Fibroblast of upper back skin (primary cell): ENCODE results near the gene LSM4.

Source experiments
- DNase-seq: peaks from one replicate; pipeline ENCODE4 v3.0.0-alpha.2; 2013

The LSM4 gene

DNA sequence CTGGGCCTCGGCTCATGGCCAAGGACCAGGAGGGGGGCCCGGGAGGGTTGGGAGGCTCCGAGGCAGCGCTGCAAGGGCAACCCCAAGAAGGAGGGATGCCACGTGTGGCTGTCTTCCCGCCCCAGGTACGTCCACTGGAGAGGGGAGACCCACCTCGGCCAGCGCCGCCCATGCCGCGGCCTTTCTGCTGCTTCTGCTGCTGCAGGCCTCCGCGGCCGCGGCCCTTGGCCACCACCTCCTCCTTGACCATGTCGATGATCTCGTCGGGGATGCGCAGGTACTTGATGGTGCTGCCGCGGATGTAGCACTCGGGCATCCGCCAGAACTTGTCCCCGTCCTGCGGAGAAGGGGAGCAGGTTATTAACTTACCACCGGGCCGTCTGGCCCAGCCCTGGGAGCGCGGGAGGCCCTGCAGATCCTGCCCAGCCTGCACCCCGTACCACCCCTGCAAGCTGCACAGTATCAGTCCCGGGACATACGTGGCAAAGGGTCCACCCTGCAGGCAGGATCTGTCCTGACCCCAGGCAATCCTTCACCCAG lies 13.3 kb downstream of the LSM4 start:
- no peak for DNase-seq

DNA sequence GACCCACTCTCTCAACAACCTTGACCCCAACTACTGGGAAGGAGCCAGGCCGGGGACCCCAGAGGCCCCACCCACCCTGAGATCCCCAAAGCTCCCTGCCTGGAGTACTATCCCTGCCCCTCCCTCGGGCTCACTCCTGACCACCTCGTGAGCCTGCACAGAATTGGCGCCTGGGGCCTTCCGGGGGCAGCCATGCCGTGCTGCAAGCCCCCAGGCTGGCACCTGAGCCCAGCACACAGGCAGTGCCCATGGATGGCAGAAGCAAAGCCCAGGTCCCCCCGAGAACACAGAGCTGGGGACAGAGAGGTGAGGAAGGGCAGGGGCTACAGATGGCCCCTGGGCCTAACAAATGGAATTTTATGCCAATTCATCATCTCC lies 13.9 kb downstream of the LSM4 start:
- DNase-seq, result no peak

DNA sequence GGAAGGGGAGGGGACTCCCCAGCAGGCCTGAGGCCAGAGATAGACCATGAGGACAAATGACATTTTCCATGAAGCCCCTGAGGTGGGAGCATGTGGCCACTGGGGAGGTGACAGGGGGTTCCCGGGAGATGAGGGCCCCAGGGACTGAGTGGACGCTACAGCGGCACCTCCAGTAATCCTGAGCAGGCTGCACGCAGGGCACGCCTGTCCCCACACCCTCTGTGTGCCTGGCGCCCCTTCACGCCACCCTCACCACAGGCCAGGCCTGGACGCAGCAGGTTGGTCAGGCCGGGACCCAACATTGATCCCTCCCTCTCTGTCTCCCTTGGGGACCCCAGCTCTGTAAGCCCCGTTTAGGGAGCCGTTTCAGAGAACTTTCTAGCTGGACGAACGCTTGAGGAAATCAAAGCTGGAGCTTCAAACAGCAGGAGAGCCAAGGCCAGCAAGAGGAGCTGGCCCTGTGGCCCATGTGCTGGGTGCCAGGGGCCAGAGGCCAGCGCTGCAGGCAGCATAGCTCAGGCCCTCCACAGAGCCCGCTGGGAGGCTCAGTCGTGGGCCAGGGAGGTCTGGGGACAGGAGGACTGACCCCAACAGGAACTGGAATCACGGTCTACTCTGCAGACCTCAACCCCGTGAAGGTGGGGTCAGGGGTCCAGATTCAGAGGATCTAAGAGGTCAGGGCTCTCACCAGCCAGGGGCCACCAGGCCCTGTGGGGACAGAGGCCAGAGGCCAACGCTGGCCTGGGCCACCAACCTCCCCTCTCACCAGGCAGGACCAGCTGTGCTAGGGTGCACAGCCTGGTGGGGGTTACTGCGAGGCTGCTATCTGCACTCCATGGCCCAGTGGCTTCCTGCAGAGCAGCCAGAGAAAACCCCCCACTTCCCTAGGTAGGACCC lies 14.6 kb downstream of the LSM4 start:
- no peak for DNase-seq

DNA sequence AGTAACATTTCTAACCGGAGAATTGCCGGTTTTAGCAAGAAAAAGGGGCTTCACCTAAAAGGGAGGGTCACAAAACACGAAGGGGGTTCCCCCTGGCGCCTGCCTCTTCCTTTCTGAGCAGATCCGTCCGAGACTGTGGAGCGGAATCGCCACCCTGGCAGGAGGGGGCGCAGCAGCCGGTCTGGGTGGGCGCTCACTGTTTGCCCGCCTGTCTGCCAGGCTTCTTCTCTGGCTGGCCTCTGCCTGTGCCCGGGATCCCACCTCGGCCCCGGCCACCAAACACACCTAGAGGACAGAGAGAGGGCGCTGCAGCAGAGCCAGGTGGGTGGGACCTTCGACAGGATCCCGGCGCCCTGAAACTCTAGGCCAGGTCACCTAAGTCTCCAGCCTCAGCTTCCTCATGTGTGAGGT lies 15.6 kb downstream of the LSM4 start:
- no peak for DNase-seq

DNA sequence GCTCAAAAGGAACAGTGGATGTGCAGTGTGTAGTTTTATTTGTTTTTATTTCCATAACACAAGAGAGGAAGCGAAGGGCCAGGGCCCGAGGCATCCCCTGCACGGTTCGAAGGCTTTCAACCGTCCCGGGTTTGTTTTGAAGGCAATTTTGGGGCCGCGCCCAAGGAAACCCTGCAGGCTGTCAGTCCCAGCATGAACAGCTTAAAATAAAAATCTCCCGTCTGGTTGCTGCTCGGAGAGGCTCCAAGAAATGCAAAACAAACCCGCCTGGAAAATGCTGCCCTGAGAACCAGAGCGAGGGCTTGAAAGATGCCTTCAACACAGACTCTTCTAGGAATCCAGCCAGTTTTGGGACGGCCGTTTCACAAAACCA lies 16.0 kb downstream of the LSM4 start:
- no peak for DNase-seq

DNA sequence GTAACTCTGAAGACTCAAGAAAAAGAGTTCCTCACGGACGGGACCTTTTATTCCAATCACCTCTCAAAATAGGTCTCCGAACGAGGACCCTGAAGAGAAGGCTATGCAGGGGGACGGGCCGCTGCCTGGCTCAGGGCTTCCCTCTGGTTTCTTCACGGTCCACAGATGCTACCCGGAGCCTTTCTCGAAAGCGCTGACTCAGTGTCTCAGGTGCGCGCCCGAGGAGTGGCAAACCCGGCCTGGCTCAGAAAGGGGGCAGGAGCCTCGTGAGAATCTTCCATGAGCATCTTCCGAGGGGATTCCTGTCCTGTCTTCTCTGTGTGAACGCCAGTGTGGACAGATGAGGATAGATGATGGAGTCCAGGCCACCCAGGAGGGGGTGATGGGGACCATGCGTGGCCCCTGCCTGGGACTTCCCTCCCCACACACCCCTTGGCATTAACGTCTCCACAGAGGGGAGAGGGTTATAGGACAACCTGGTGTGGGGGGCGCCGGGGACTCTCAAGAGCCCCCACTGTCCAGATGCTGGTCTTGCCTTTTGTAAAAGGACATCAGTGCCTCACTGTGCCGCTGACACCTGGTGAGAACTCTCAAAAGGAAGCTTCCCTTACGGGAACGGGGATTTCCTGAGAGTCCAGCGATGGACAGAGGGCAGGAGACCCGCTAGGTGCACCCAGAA lies 16.5 kb downstream of the LSM4 start:
- no peak for DNase-seq

DNA sequence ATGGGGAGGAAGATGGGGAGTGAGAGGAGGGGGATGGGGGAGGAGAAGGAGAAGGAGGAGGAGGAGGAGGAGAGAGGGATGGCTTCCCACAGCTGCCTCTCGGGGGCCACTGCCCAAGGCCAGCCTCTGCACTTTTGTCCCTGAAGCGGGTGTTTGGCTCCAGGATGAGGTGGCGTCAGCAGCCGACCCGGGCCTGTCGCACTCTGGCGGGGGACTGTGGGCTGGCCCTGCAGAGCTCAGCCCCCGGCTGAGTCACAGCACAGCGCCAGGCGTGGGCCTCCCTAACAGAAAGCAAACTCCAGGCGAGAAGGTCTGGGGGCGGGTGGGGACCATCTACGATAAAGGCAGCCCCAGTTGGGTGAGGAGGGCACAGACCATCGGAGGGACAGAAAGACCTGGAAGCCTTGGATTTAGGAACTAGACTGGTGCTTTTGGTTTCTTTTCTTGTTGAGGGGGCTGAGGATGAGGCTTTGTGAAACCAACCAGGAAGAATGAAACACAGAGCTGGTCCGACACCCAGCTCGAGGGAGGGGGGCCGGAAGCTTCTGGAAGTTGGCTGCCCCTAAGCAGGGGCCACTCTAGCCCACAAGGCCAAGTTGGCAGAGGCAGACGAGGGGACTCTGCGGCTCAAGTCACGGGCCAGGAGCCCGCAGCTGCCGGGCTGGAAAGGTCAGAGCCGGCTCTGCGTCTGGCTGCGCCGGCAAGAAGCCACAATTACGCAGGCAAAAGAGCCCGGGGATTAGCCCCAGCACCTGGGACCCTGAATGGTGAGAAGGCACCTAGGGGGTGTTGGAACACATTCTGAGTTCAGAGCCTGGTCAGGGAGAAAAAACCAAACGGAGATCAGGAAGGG lies 18.2 kb downstream of the LSM4 start:
- DNase-seq, result peak; percentile 72

DNA sequence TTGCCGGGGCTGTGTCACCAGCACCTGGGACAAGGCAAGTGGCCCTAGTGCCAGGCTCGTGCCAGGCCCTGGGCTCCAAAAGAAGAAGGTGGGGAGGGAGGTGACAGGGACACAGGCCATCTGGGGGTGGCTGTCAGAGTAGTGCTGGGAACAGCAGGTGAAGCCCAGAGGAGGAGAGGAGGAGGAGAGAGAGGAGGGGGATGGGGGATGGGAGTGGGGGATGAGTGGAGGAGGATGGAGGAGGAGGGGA lies 18.7 kb downstream of the LSM4 start:
- DNase-seq, result no peak

DNA sequence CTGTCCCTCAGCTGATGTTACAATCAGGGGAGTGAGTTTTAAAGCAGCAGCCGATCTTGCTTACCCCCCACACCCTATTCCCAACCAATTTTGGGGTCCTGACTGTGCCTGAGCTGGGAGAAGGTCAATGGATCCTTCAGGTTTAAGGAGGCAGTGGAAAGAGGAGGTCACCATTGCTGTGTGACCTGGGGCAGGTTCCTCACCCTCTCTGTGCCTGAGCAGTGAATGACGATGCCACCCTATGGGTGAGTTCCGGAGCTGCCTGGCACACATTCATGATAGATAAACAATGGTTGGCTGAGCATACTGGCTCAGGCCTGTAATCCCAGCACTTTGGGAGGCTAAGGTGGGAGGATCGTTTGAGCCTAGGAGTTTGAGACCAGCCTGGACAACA lies 21.2 kb downstream of the LSM4 start:
- DNase-seq, result no peak

DNA sequence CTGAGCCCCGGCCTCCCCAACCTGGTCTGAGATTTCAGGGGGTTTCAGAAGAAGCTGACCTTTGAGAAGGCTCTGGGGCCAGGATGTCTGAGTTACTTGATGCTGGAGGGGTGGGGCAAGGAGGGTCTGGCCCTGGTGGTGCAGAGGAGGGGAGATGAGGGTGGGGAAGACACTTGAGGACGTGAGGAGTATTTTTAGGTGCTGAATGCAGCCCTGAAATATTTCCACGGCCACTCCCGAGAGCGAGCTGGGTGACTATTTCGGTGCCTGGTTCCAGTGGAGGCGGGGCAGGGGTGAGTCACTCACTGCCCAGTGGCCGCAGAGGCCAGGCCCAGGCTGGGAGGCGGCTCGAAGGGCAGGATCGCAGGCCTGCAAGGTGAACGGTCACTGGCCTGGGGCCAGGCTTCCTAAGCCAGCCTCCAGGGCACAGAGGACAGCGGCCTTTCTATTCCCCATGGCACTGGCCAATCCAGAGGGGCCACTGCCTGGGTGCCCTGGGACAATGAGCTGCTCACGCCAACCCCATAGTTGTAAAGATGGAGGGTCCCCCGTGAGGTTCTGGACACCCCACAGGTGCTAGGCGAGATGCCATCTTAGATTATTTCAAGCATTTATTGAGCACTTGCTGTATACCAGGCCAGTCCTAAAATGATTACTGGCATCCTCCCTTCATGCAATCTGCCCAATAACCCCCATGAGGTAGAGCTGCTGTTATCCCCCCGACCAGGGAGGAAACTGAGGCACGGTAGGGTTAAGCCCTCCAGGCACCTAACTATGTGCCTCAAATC lies 21.8 kb downstream of the LSM4 start:
- no peak for DNase-seq

DNA sequence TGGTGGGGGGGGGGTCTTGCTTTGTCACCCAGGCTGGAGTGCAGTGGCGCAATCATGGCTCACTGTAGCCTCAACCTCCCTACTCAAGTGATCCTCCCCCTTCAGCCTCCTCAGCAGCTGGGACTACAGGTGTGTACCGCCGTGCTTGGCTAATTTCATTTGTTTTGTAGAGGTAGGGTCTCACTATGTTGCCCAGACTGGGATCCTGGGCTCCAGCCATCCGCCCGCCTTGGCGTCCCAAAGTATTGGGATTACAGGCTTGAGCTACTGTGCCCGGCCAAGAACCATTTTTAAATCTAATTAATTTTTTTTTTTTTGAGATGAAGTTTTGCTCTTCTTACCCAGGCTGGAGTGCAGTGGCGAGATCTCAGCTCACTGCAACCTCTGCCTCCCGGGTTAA lies 23.2 kb downstream of the LSM4 start:
- no peak for DNase-seq

DNA sequence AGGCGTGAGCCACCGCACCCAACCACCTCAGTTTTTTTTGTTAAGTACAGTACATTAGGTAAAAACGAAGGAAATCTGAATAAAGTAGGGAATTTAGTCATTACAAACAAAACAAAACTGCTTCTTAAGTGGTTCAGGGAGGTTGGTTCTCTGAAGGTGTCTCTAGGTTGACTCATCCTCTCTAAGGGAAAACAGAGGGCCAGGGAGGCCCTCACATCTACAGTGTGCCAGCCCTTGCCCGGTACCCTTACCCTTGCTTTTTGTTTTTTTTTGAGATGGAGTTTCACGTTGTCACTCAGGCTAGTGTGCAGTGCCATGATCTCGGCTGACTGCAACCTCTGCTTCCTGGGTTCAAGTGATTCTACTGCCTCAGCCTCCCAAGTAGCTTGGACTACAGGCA lies 24.3 kb downstream of the LSM4 start:
- no peak for DNase-seq

DNA sequence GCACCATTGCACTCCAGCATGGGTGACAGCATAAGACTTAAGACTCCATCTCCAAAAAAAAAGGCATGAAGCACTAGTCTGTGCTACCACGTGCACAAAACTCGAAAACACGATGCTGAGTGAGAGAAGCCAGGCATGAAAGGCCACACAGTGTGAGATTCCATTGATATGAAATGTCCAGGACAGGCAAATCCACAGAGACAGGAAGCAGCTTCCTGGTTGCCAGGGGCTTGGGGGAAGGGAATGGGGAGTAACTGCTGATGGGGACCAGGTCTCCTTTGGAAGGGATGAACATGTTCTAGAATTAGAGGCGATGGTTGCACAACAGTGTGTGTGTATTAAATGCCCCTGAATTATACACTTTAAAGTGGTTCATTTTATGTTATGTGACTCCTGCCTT lies 25.6 kb downstream of the LSM4 start:
- DNase-seq, result peak; percentile 48

DNA sequence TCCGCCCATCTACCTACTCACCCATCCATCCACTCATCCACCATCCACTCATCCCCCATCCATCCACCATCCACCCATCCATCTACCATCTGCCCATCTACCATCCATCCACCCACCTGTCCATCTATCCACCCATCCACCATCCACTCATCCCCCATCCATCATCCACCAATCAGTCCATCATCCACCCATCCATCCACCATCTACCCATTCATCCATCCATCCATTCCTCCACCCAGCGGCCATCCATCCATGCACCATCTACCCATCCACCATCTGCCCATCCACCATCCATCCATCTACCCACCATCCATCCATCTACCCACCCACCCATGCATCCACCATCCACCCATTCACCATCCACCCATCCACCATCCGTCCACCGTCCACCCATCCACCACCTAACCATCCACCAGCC lies 27.8 kb downstream of the LSM4 start:
- no peak for DNase-seq

DNA sequence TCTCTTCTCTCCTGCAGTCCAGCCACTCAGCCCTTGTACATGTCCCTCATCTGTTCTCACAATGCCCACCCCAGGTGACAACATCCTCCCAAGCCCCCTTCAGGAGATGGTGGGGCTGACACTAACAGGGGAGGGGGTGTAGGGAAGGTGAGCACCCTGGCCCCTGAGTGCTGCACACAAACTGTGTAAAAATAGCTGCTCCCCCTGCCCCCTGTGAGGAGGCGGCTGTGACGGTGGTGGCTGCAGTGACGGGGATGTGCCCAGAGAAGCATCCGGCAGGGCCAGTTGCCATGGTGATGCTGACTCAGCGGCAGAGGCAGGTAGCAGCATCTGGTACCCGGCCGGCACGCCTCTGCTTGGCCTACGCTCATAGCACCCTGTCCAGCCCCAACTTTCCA lies 28.4 kb downstream of the LSM4 start:
- no peak for DNase-seq

DNA sequence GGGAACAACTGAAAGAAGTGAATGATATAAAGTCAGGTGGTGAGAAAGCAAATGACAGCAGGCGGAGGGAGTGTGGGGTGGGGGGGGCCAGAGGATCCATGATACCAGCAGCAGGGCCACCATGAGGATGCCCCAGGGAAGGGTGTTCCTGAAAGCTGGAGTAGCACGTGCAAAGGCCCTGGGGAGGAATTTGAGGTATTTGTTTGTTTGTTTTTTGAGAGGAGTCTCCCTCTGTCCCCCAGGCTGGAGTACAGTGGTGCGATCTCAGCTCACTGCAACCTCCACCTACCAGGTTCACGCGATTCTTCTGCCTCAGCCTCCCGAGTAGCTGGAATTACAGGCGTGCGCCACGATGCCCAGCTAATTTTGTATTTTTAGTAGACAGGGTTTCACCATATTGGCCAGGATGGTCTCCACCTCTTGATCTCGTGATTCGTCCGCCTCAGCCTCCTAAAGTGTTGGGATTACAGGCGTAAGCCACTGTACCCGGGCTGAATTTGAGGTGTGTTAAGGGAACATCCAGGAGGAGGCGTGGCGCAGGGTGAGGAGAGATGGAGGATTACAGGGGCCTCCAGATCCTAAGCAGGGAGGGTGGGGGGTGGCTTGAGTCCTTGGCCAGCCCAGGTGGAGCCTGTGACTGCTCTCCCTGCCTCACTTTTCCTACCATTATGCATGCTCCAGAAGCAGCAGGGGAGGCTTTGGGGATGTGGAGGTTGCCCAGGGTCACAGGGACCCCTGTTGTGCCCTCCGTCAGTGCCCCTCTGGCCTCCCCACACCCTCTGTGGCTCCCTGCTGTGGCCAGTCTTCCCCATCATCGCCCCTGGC lies 29.0 kb downstream of the LSM4 start:
- no peak for DNase-seq

DNA sequence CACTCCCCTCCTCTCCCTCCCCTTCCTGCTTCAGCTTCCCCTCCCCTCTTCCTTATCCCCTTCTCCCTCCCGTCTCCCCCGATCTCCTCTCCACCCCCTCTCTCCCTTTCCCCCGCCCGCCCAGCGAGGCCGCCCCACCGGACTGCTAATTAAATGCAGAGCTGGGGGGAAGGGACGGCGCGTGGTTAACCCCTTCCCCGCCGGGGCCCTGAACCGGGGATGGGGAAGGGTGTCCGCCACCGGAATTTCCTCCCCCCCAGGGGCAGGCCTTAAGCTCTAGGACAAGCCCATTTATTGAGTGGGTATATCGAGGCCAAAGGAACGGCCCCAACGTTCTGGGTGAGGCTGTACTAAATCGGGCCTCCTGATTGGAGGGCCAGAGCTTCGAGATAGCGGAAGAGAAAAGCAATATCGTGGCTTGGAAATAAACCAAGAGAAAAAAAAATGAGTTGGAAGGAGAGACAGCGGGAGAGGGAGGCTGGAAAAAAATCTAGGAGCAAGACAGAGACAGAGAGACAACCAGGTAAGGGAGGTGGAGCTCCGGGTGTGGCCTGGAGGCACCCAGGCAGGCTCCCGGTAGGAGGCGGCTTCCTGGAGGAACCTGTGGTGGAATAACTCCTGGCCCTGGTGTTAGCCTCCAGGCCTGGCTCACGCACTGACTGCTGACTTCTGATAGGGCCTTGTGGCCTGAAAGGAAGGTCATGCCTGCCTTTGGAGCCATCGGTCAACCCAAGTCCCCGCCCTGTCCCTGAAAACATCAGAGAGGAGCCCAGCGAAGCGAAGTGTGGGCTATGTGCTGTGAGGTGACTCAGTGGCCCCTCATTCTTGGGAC lies 29.9 kb downstream of the LSM4 start:
- DNase-seq, result peak; percentile 89

DNA sequence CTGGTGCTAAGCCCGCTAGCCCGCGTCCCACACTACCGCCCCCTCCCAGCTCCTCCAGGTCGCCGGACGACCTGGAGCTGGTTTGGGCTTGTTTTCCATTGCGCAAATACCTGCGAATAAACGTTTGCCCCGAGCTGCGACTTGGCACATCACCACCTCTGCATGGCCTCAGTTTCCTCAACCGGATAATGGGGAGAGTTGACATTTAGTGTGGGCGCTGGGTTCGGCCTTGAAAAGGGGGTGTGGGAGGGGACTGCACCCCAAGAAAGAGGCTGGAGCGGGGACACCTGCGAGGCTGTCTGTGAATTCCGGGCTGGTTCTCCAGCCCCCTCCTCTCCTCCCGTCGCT lies 30.4 kb downstream of the LSM4 start:
- no peak for DNase-seq

DNA sequence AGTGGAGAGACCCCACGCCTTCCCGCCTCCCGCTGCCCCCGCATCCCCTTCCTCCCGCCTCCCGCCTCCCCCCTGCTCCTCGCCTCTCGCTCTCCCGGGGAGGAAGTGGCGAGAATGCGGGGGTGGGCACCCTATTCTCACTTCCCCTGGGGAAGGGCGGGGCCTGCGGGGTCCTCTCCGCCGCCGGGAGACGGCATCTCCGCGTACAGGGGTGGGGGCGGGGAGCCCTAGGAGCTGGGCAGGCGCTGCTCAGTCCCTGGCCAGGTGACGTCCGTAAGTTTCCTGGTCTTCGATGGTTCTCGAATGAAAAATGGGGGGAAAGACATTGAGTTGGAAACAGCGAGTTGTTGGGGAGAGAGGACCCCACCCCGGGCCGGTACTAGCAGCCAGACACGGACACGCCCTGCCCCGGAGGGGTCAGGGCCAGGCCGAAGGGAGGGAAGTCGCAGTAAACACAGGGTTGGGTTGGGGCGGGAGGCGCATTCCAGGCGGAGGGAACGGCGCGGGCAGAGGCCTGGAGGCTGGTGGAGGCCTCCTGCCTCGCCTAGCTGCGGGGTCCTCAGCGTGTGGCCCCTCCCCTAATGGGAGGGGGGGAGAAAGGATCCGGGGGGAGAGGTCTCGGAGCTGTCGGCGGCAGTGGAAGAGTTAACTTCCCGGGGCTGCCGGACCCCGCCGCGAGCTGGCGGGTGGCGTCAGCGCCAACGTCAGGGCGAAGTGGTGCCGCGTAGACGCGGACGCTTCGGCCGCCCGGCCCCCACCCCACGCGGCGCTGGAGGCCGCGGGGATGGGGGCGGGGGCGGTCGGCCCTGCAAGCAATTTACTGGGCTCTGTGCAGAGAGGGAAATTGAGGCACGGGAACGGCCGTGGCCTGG lies 31.1 kb downstream of the LSM4 start:
- peak; percentile 77 for DNase-seq

DNA sequence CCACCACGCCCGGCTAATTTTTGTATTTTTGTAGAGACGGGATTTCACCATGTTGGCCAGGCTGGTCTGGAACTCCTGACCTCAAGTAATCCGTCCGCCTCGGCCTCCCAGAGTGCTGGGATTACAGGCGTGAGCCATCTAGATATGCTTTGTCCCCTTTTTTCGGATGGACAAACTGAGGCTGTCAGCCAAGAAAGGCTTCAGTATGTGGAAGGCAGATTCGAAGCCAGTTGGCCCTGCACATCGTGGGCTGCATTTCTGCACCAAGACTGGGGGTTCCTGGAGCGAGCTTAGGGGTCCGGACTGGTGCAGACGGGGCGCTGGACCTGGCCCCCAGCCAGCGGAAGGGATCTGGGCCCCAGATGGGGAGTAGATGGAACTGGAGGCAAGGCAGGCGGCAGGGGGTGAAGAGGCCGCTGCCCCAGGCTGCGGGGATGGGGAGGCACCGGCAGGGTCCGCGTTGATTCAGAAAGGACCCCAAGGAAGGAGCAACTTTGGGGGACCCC lies 31.8 kb downstream of the LSM4 start:
- no peak for DNase-seq
